CD14-positive monocyte (primary cell): Measurements from ENCODE around the gene STAP2. TPM values are rescaled to one million over a fixed set of nuclear protein-coding genes. Genes with fewer than 3 reads are reported as not detected.

Experiments used
- DNase-seq, 3 donors: peaks; one replicate each; pipeline ENCODE4 v3.0.0-alpha.2; 2011 to 2022
- H2AFZ ChIP-seq: 2 replicates; pipeline ENCODE4 v1.6.0; 2012; ENCODE audit warnings: mild to moderate bottlenecking, low read depth, low read length, inconsistent platforms; ENCODE audit not compliant: insufficient read depth, poor library complexity, severe bottlenecking
- H3K27ac ChIP-seq, 2 donors: 1 replicate in 1 of 2; 2 replicates in 1 of 2; pipeline ENCODE4 v1.5.1; 2012 to 2013; ENCODE audit warnings: low read length in 2 of 2, control low read depth in 1 of 2, inconsistent platforms in 1 of 2, low read depth in 1 of 2, mild to moderate bottlenecking in 1 of 2
- H3K27me3 ChIP-seq, 2 donors: one replicate each; pipeline versions ENCODE4 v1.6.0 to v1.6.1; 2011 to 2013; ENCODE audit warnings: low read length in 2 of 2; ENCODE audit not compliant: control insufficient read depth in 2 of 2, insufficient read depth in 2 of 2
- H3K36me3 ChIP-seq, 2 donors: replicated peaks in 1 of 2; 1 replicate in 1 of 2; 2 replicates in 1 of 2; pipeline versions ENCODE4 v1.5.1 to v1.6.1; 2012 to 2013; ENCODE audit warnings: low read length in 2 of 2, control low read depth in 1 of 2, inconsistent platforms in 1 of 2, mild to moderate bottlenecking in 1 of 2; ENCODE audit not compliant: insufficient read depth in 2 of 2, control insufficient read depth in 1 of 2
- H3K4me1 ChIP-seq, 2 donors: 1 replicate in 1 of 2; 2 replicates in 1 of 2; pipeline versions ENCODE4 v1.5.1 to v1.6.1; 2012 to 2013; ENCODE audit warnings: low read length in 2 of 2, control low read depth in 1 of 2, inconsistent platforms in 1 of 2, mild to moderate bottlenecking in 1 of 2, moderate library complexity in 1 of 2; ENCODE audit not compliant: insufficient read depth in 2 of 2, control insufficient read depth in 1 of 2
- H3K4me2 ChIP-seq: replicated peaks from 2 replicates; pipeline ENCODE3; 2012; ENCODE audit warnings: low read length, moderate library complexity, mild to moderate bottlenecking; ENCODE audit not compliant: poor library complexity, severe bottlenecking; ENCODE audit errors: extremely low read depth
- H3K4me3 ChIP-seq, 3 experiments: fragments of 200-600 bp in 1 of 3; sonication (generic) in 1 of 3; replicated peaks in 1 of 3; 1 replicate in 2 of 3; 2 replicates in 1 of 3; pipeline ENCODE4 v1.5.1; 2011 to 2013; ENCODE audit warnings: low read length in 3 of 3, mild to moderate bottlenecking in 3 of 3, control low read depth in 2 of 3, low read depth in 2 of 3, inconsistent platforms in 1 of 3, moderate library complexity in 1 of 3
- H3K79me2 ChIP-seq: 2 replicates; pipeline ENCODE4 v1.6.0; 2012; ENCODE audit warnings: mild to moderate bottlenecking, control low read depth, inconsistent platforms, low read length, moderate library complexity; ENCODE audit not compliant: insufficient read depth
- H3K9ac ChIP-seq: 2 replicates; pipeline ENCODE4 v1.6.0; 2017; ENCODE audit warnings: low read length, mild to moderate bottlenecking; ENCODE audit not compliant: insufficient read depth, poor library complexity, severe bottlenecking
- H3K9me3 ChIP-seq, 2 donors: replicated peaks in 1 of 2; 1 replicate in 1 of 2; 2 replicates in 1 of 2; pipeline versions ENCODE4 v1.5.1 to v1.6.1; 2012 to 2013; ENCODE audit warnings: low read length in 2 of 2, control low read depth in 1 of 2; ENCODE audit not compliant: control insufficient read depth in 1 of 2, insufficient read depth in 1 of 2
- H4K20me1 ChIP-seq: 2 replicates; pipeline ENCODE4 v1.6.0; 2012; ENCODE audit warnings: mild to moderate bottlenecking, low read length, control low read depth, moderate library complexity; ENCODE audit not compliant: insufficient read depth
- H3K27ac Mint-ChIP-seq, 7 donors: one replicate each; pipeline ENCODE4 v1.8.0; 2020; ENCODE audit warnings: mild to moderate bottlenecking in 7 of 7, mixed read lengths in 7 of 7, moderate library complexity in 6 of 7, inconsistent platforms in 2 of 7
- H3K27me3 Mint-ChIP-seq, 3 donors: one replicate each; pipeline ENCODE4 v1.8.0; 2021 to 2022; ENCODE audit warnings: low read depth in 3 of 3, mild to moderate bottlenecking in 3 of 3, mixed read lengths in 3 of 3, moderate library complexity in 3 of 3, inconsistent platforms in 1 of 3
- H3K36me3 Mint-ChIP-seq, 2 donors: one replicate each; pipeline ENCODE4 v1.8.0; 2020; ENCODE audit warnings: mixed read lengths in 2 of 2, inconsistent platforms in 1 of 2, mild to moderate bottlenecking in 1 of 2
- H3K4me1 Mint-ChIP-seq: one replicate; pipeline ENCODE4 v1.8.0; 2020; ENCODE audit warnings: mild to moderate bottlenecking, mixed read lengths
- H3K4me3 Mint-ChIP-seq, 2 donors: one replicate each; pipeline ENCODE4 v1.8.0; 2020; ENCODE audit warnings: mild to moderate bottlenecking in 2 of 2, mixed read lengths in 2 of 2, moderate library complexity in 1 of 2
- H3K9me3 Mint-ChIP-seq, 7 donors: one replicate each; pipeline ENCODE4 v1.8.0; 2020 to 2022; ENCODE audit warnings: mixed read lengths in 7 of 7, mild to moderate bottlenecking in 6 of 7, moderate library complexity in 6 of 7, inconsistent platforms in 2 of 7
- WGBS: methylation state at CpG from one replicate; pipeline ENCODE4 v1.1.5; 2013; ENCODE audit warnings: missing lambda C conversion rate; ENCODE audit not compliant: insufficient coverage; 5-methylcytosine and 5-hydroxymethylcytosine counted together
- intact Hi-C, 2 donors: fragments of 100-400 bp; cut with micrococcal nuclease; formaldehyde crosslinking; loops; one replicate each; pipeline versions ENCODE4 v1.15.0 to v1.15.1; 2023
- polyA plus RNA-seq, 3 donors: library from polyadenylated mRNA; depleted of rRNA in 1 of 3; unstranded in 2 of 3; stranded (reverse) in 1 of 3; fragments of 300-500 nt in 2 of 3; fragments of >200 nt in 1 of 3; fragmentation: Illumina TruSeq in 2 of 3; gene quantifications; 1 replicate in 2 of 3; 2 replicates in 1 of 3; pipeline ENCODE4 v1.2.3, GENCODE V29; 2012 to 2021
- TF ChIP-seq, protein P1 (sequence below): fragments of 200-600 bp; IDR thresholded peaks from one replicate; pipeline ENCODE4 v1.8.0; 2022; ENCODE audit warnings: antibody characterized with exemption, mild to moderate bottlenecking

The STAP2 gene
- polyA plus RNA-seq, 3 donors: 0.11 to 0.17 TPM; not detected in 1

DNA sequence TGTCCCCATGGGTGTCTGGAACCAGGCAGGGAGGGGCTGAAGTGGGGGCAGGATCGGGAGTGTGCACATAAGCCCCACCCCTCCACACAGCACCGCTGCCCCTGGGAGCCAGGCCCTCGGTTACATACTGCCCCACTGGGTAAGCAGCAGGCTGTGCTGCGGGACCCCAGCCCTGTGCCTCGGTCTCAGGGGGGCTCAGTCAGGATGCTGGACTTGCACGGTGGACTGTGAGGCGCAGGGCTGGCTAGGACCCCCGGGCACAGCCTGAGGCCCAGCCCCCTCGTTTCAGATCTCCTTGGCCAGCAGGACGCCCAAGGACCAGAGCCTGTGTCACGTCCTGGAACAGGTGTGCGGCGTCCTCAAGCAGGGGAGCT lies 21.0 kb upstream of the STAP2 start:
- Histone ChIP-seq H3K27ac (no peak overlapping the region), H3K4me3 (no peak overlapping the region), H3K9ac (no peak overlapping the region), H3K4me2 (no peak overlapping the region), H3K27me3 (no peaks in the 10 kb centered on the region), H3K79me2 (no peaks in the 10 kb centered on the region), H3K4me1 (no peaks in the 10 kb centered on the region), H3K9me3 (no peaks in the 10 kb centered on the region), H2AFZ (no peak overlapping the region), H4K20me1 (peaks cover 55% of the 10 kb centered on the region), H3K36me3 (peaks cover 64 to 84% of the 10 kb centered on the region in 2 donors)
- peaks cover 0 to 2% (median 0%) of the 10 kb centered on the region in 3 donors for H3K27me3 Mint-ChIP-seq
- peaks cover 38 to 81% of the 10 kb centered on the region in 2 donors for H3K36me3 Mint-ChIP-seq
- H3K9me3 Mint-ChIP-seq: no peaks in the 10 kb centered on the region
- 94% methylated on average over 11 of the region's 13 CpGs for WGBS
- H3K4me1 Mint-ChIP-seq: no peaks in the 10 kb centered on the region
- no peak overlapping the region for H3K4me3 Mint-ChIP-seq
- intact Hi-C loops: no loop called here
- H3K27ac Mint-ChIP-seq: no peak overlapping the region
- TF ChIP-seq, protein P1, sequence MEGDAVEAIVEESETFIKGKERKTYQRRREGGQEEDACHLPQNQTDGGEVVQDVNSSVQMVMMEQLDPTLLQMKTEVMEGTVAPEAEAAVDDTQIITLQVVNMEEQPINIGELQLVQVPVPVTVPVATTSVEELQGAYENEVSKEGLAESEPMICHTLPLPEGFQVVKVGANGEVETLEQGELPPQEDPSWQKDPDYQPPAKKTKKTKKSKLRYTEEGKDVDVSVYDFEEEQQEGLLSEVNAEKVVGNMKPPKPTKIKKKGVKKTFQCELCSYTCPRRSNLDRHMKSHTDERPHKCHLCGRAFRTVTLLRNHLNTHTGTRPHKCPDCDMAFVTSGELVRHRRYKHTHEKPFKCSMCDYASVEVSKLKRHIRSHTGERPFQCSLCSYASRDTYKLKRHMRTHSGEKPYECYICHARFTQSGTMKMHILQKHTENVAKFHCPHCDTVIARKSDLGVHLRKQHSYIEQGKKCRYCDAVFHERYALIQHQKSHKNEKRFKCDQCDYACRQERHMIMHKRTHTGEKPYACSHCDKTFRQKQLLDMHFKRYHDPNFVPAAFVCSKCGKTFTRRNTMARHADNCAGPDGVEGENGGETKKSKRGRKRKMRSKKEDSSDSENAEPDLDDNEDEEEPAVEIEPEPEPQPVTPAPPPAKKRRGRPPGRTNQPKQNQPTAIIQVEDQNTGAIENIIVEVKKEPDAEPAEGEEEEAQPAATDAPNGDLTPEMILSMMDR: no peak
- no peak for DNase-seq

DNA sequence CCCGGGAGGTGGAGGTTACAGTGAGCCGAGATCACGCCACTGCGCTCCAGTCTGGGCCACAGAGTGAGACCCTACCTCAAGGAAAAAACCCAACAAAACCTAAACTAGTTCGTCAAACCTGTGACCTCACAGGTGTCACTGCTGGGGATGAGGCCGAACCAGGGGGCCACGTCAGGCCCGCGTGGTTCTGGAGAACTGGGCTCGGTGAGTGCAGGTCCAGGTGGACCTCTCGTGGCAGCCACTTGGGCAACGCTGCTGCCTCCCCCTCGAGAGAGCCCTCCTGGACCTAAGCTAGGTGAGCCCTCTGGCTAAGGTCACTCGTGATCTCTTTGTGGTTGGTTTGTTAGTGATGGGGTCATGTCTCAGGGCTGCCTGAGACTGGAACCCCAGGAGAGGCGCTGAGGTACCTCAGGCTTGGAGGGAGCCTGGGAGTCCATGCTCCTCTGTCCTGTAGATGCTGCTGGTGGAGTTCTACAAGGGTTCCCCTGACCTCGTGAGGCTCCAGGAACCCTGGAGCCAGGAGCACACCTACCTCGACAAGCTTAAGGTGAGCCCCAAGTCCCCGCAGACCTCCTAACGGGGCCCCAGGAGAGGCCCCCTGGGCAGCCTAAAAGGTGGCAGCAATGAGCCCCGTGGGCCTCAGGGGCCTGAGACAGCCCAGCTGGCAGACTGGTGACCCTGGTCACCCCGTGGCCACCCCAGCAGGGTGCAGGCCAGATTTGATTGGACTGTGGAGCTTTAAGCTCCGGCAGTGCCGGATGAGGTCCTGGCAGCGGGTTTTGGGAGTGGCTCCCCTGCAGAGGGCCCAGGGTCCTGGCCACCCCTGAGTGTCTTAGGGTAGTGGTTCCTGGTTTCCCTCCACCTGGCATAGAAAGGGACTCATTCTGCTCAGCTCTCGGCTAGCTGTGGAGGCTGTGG lies 20.3 kb upstream of the STAP2 start:
- H4K20me1 ChIP-seq: peaks cover 55% of the 10 kb centered on the region
- no peaks in the 10 kb centered on the region for H3K4me1 Mint-ChIP-seq
- DNase-seq: no peak
- peaks cover 36 to 83% of the 10 kb centered on the region in 2 donors for H3K36me3 Mint-ChIP-seq
- H3K79me2 ChIP-seq: no peaks in the 10 kb centered on the region
- no peaks in the 10 kb centered on the region for H3K27me3 ChIP-seq
- peaks cover 66 to 84% of the 10 kb centered on the region in 2 donors for H3K36me3 ChIP-seq
- intact Hi-C loops: no loop called here
- no peak overlapping the region for H3K27ac Mint-ChIP-seq
- H3K4me3 ChIP-seq: no peak overlapping the region
- H3K4me3 Mint-ChIP-seq: no peak overlapping the region
- H3K9me3 Mint-ChIP-seq: no peaks in the 10 kb centered on the region
- no peak overlapping the region for H3K27ac ChIP-seq
- TF ChIP-seq, protein P1: no peak
- H3K27me3 Mint-ChIP-seq: peaks cover 0 to 2% (median 0%) of the 10 kb centered on the region in 3 donors
- H3K9ac ChIP-seq: no peak overlapping the region
- 95% methylated on average over 20 of the region's 25 CpGs for WGBS
- no peak overlapping the region for H2AFZ ChIP-seq
- H3K4me1 ChIP-seq: no peaks in the 10 kb centered on the region
- H3K9me3 ChIP-seq: no peaks in the 10 kb centered on the region
- no peak overlapping the region for H3K4me2 ChIP-seq
